Stimulated activated CD4-positive, alpha-beta T cell treated with anti-CD3 and anti-CD28 coated beads, Interleukin-4, amount 100 ng/mL, for 4 hours (primary cell): ENCODE measurements around the gene BDKRB1.
"Not testable (repeated sequence)": the region's sequence is repeated elsewhere in the genome, so short reads cannot be mapped to it uniquely, and the experiment has no call there.

Experiments
- DNase-seq, 2 experiments: peaks; one replicate each; pipeline ENCODE4 v3.0.0-alpha.2; 2020

Gene BDKRB1

GRCh38 chr14:96235426-96235825 lies 20.6 kb upstream of the BDKRB1 start:
- DNase-seq: no peak

- DNase-seq: no peak
Measured at GRCh38 chr14:96237641-96238040, 18.4 kb upstream of the BDKRB1 start.

GRCh38 chr14:96238676-96239265 lies 17.2 kb upstream of the BDKRB1 start:
- DNase-seq: no peak

- DNase-seq: no peak
Measured at GRCh38 chr14:96239711-96240141, 16.3 kb upstream of the BDKRB1 start.

GRCh38 chr14:96240641-96241040 lies 15.4 kb upstream of the BDKRB1 start:
- DNase-seq: no peak

GRCh38 chr14:96242126-96242525 lies 13.9 kb upstream of the BDKRB1 start:
- DNase-seq: no peak

GRCh38 chr14:96243785-96244184 lies 12.2 kb upstream of the BDKRB1 start:
- DNase-seq: no peak

- not testable (repeated sequence) for DNase-seq
Measured at GRCh38 chr14:96245074-96245473, 10.9 kb upstream of the BDKRB1 start.

- DNase-seq: no peak
Measured at GRCh38 chr14:96245710-96246538, 10.1 kb upstream of the BDKRB1 start.

- no peak for DNase-seq
Measured at GRCh38 chr14:96246539-96246847, 9.5 kb upstream of the BDKRB1 start.

GRCh38 chr14:96247031-96247430 lies 9.0 kb upstream of the BDKRB1 start:
- DNase-seq: no peak

GRCh38 chr14:96249029-96249428 lies 7.0 kb upstream of the BDKRB1 start:
- no peak for DNase-seq

- DNase-seq: no peak
Measured at GRCh38 chr14:96250485-96250884, 5.5 kb upstream of the BDKRB1 start.

GRCh38 chr14:96251656-96252155 lies 4.3 kb upstream of the BDKRB1 start:
- DNase-seq: no peak

GRCh38 chr14:96252323-96252998 lies 3.5 kb upstream of the BDKRB1 start:
- DNase-seq: no peak

GRCh38 chr14:96252999-96253539 lies 2.9 kb upstream of the BDKRB1 start:
- no peak for DNase-seq

- no peak for DNase-seq
Measured at GRCh38 chr14:96254687-96255086, 1.3 kb upstream of the BDKRB1 start.

- no peak for DNase-seq
Measured at GRCh38 chr14:96256407-96256806, 397 bp downstream of the BDKRB1 start.

GRCh38 chr14:96257056-96257455 lies 1.0 kb downstream of the BDKRB1 start:
- DNase-seq: no peak

- no peak for DNase-seq
Measured at GRCh38 chr14:96257900-96258299, 1.9 kb downstream of the BDKRB1 start.

GRCh38 chr14:96260341-96260821 lies 4.4 kb downstream of the BDKRB1 start:
- no peak for DNase-seq

- no peak for DNase-seq
Measured at GRCh38 chr14:96261053-96261452, 5.0 kb downstream of the BDKRB1 start.
